Hypothalamus (tissue), 51 donors: ENCODE data around the gene HES5.

Experiments
- DNase-seq, 51 donors: peaks; one replicate each; lab custom pipeline; 2025; lab: John Stamatoyannopoulos, UW

HES5 gene

DNA sequence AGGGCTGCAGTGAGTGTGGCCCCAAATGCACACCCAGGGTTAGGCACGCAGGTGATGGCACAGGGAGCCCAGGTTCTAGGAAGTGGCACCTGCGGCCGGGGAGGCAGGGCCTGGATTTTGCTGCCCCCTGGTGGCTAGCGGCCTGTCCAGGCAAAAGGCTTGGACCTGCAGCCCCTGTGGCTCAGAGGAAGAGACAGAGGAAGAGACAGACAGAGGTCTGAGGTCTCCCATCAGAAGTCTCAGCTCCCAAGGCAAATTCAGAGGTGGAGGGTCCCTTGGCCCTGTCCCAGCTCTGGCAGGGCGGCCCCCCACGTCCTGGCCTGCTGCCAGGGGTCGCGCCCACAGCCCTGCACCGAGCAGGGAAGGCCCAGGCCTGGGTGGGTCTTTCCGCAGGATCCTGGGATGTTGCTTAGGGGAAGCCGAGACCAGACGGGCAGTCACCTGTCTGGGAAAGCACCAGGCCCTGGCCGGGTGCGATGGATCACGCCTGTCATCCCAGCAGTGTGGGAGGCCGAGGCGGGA is 18.1 kb upstream of the HES5 start:
- peak in 49 of 51 donors; percentile 25 to 87 (median 69) for DNase-seq

DNA sequence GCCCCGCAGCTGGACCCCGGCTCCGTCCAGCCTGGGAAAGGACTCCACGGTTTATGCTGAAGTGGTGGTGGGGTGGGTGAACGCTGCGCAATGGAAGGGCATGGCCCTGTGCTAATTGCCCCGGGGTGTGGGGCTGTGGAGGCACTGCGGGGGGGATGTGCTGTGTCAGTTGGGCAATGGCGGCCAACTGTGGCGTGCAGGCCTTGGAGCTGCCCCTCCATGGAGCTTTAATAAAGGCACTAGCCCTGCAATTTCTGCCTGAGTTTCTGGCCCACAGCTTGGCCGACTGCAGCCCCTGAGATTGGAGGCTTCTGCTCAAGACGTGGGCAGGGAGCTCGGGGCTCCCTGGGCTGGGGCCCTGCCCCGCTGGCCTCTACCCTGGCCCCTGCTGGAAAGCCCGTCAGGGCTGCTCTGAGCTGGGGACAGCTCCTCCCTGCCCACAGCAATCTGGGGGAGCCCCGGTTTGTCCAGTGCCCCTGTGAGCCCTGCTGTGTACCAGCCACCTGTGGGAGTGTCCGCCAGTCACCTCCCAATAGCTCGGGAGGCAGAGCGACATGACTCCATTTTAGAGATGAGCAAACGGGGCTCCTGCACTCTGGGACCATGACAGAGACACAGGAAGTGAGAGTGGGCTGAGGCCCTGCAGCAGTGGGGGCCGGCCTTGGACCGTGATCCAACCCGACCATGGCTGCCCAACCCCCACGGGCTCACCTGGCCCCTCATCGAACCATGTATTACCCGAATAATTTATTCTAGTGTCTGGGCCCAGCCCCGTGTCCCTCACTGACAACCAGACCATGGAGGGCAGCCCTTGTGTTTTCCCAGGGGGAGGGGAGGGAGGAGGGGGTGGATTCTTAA is 17.4 kb upstream of the HES5 start:
- DNase-seq = peak in 2 of 51 donors; percentile 49 to 74

DNA sequence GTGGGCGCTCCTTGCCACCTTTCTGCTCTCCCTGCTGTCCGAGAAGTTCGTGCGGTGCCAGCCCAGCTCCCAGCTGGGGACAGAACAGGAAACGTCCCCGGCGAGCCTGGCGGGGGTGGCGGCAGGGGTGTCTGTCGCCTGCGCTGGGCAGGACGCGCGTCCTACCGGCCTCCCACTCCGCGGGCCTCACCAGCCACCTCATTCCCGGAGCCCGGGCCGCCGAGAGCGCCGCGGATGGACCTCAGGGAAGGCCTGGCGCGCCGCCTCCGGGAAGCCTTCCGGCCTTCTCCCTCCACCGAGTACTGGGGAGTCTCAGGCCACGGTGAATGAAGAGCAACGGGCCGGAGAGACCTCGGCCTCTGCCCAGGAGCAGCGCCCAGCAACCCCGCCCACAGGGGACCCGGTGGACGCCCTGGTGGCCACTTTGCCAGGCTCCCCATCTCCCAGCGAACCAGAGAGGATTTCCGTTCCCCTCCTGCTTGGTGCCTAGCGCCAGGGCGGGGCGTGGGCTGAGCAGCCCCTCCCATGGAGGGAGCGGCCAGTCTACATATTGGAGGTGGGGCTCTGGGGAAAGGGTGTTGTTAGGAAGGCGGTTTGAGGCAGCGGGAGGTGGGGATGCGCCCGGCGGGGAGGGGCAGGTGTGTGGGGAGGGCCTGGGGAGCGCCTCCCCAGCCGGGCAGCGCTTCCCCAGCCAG is 16.6 kb upstream of the HES5 start:
- peak in 33 of 51 donors; percentile 16 to 72 (median 53) for DNase-seq

DNA sequence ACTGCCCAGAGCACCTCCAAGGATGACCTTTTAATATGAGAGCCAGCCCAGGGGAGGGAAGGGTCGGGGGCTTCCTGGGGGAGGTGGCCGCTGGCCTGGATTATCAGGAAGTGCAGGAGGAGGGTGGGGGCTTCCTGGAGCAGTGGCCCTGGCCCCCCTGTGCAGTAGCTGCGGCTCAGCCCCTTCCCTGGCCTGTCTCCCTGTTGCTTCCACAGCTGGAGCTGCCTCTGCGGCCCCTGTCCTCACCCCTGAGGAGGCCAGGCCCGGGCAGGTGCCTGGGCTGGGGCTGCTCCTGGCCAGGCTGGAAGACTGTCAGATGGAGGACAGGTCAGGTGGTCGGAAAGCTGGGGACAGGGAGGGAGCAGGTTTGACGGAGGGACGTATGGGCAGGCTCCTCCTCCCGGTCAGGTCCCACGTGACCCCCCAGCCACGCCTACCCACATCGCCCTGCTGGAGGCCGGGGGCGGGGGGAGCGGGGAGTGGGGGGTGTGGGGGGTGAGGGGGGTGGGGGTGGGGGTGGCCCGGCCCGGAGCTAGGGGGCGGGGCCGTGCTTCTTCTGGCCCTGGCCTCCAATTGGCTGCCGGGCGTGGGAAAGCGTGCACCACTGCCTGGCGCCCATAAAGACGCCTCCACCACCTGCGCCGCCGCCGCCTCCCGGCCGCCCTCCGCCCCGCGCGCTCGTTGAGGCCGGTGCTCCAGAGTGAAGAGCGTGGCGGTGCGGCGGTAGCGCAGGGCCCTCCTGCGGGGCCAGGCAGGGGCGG is 15.9 kb upstream of the HES5 start:
- DNase-seq = peak in 47 of 51 donors; percentile 26 to 91 (median 74)

DNA sequence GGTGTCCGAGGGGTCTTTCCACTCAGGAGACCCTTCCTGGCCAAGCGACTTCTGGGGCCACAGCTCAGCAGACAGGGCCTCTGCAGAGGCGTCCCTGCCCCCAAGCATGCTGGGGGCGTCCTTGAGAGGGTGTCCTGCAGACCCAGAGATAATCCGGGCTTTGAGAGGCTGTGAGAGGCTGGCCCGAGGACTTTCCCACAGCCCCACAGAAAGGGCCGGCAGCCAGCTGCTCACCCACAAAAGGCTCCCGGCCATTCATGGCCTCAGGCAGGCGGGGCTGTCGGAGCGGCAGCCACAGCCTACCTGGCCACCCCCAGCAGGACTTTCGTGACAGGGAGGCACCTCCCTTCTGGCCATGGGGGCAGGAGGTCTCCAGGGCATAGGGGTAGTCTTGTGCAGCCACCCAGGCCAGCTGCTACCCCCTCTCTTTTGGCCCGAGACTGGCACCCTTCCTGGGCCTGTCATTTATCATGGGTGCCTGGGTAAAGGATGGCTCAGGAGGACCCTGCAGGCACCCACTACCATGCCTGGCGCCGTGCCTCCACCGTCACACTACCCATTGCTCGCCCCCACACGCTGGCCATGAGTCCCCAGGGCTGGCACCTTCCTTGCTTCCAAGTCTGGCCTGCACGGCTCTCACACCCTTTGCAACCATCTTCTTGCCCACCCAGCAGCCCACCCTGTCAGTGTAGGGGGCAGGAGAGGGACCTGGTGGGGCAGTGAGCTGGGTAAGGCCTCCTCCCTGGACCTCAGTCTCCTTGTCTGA is 15.0 kb upstream of the HES5 start:
- peak in 25 of 51 donors; percentile 29 to 66 (median 44) for DNase-seq

DNA sequence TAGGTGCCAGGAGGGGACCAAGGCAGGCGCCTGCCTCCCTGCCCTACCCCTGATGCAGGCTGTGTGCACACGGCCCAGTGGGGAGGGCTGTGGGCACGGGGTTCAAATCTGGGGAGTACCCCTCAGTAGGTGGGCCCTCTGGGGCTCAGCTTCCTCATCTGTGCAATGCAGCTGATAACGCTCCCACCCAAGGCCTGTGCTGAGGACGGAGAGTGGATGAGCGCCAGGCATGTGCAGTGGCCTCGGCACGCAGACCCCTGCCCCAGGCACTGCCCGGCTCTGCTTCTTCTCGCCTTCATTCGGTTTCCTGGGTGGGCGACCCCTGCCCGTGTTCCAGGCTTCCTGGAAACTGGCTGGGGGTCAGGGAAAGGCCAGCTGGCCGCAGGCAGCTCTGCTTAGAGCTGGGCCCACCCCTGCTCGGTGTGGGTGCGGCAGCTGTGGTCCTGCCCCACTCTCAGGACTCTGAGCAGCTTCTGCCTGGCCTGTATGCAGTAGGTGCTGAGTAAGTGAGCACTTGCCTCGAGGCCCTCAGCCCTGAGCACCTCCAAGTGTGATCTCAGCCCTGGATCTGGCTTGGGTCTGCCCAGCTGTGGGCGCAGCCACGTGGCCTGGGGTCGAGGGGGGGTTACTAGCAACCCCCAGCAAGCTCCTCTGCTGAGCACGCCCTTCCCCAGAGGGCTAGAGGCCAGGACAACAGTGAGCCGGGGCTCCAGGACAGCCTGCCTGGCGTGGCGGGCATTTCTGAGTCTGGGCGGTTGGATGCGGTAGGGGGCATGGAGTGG is 14.2 kb upstream of the HES5 start:
- DNase-seq = peak in 16 of 51 donors; percentile 26 to 66 (median 44)

DNA sequence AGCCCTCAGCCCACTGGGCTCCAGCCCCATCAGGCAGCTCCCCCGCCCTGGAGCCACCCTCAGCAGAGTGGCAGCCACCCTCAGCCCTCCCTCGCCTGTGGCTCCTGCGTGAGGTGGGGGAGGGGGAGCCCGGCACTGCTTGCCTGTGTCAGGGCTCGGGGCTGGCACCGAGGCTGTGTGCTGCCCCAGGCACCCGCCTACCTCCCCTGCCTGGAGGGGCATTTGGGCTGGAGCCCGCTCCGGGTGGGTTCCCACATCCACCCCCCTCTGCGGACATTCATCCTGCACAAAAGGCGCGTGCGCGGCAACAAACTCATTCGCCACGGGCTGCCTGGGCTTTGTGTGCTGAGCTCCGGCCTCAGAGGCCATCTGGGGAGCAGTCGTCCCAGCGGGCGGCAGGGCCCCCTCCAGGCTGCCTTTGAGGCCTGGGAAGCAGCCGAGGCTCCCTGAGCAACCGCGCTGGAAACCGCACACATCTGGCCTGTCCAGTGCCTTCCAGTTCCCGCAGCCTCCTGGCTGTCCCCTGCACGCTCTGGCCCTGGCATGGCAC is 13.6 kb upstream of the HES5 start:
- peak in 41 of 51 donors; percentile 19 to 85 (median 66) for DNase-seq

DNA sequence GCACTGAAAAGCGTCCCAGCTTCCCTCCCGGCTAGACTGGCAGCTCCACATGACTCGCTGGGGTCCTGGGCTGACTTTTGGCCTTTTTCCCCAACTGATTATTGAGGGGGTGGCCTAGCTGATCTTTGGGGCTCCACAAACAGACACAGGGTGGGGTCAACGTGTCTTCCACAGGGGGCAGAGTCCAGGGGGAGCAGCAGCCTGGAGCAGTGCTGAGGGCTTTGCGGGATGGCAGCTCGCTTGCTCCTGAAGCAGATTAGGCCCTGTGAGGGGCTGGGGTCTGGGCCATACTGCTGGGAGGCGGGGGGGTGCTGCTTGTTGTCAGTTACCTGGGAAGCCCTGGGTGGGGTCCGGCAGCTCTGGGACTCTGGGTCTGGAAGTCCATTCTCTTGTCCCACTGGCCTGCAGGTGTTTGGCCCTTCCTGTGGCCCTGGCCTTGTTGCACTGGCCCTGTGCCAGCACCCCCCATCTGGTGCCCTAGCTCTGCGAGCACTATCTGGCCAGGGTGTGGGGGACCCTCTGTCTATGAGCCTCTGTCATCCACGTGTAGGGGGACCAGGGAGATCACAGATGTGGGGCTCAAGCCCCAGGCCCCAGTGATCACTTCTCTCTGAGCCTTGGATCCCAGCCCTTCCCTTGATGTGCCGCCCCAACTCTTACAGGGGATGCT is 12.3 kb upstream of the HES5 start:
- DNase-seq = no peak

DNA sequence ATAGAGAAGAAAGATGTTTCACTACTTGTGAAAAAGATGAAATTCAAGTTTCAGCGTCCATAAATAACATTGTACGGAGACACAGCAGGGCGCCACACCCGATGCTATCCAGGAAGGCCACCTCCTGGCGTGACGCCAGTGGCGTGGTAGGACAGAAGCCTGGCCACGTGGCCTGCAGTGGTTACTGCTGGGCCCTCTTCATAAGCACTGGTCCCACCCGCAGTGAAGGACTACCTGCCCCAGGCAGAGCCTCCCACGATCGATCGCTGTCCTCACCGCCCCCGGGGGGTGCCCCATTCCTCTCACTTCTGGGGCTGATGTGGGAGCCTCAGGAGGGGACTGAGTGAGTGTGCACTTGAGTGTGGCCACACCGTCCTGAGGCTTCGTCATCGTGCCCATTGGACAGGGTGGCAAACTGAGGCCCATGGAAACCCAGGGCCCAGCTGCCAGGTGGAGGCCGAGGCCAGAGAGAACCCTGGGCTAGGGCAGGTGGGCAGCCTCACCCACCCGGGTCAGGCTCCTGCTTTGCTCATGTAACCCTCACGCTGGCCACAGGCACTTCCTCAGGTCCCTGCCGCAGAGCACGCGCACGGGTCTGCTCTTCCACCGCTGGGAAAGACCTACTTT is 11.7 kb upstream of the HES5 start:
- no peak for DNase-seq

DNA sequence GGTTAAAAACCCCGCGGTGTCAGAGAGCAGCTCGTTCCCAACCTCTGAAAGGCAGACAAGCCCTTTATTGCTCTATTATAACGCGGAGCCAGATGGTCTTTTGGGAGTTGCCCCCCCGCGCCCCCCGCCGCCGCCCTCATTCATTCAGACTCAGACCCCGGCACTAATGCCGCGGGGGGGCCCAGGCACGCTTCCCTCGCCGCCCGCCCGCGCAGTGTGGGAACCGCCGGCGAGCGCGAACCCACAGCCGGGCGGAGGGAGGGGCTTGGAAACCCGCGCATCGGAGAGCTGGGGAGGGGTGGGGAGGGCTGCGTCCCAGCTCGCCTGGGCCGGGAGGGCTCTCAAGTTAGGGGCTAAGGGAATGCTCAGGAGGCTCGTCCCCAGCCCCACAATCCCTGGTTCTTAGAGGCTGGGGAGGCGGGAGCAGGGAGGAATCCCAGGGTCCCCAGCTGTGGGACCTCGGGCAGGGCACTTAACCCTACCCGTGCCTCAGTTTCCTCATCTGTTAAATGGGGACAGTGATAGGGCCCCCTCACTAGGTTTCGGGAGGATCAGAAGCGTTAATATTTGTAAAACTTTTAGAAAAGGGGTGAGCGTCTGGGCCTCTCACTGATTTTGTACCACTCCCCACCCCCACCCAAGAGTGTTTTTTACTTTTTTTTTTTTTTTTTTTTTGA is 10.9 kb upstream of the HES5 start:
- peak in 12 of 51 donors; percentile 14 to 46 (median 30) for DNase-seq

DNA sequence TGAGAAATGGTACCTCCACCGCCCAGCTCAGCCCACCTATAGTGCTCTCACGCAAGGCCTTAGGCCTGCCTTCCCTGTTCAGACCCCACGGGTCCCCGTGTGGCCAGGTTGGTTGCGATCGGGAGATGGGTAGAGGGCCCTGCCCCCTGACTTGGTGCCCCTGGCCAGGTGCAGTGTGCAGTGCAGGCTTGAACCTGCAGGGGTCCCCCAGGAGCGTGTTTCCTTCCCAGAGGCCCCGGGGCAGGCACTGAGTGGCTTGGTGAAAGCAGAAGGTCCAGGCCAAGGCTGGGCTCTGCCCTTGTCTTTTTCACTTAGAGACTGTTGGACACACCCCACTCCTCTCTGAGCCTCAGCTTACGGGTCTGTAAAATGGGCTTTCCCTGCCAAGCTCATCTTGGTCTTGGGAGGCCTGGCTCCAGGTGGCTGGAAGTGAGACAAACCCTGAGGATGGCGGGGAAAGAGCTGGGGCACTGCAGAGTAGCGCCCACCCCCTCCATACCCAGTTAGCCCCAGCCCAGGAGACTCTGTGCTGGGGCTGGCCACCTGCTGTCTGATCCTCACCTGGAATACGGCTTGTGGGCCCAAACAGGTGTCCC is 9.3 kb upstream of the HES5 start:
- DNase-seq = no peak

DNA sequence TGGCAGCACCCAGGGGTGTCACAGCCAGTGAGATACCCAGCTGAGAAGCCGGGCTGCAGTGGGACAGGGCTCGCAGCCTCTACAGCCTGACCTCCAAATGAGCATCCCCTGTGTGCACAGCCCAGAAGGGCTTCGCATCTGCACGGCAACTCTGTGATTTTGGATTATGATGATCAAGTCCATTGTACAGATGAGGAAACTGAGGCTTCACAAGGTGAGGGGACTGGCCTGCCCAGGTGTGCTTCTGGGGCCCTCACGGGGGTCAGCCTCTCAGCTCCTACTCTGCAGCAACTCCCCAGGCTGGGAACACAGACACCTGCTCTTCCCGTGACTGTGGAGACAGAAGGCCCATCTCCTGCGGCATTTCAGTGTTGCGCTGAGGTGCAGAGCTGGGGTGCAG is 8.8 kb upstream of the HES5 start:
- DNase-seq = no peak

DNA sequence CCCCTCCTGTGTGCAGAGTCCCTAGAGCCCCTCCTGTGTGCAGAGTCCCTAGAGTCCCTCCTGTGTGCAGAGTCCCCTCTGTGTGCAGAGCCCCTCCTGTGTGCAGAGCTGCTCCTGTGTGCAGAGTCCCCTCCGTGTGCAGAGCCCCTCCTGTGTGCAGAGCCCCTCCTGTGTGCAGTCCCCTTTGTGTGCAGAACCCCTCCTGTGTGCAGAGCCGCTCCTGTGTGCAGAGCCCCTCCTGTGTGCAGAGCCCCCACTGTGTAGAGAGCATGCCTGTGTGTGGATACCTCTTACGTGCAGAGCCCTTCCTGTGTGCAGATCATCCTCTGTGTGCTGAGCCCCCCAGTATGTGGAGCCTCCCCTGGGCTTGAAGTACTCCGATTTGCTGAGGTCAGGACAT is 8.3 kb upstream of the HES5 start:
- no peak for DNase-seq

DNA sequence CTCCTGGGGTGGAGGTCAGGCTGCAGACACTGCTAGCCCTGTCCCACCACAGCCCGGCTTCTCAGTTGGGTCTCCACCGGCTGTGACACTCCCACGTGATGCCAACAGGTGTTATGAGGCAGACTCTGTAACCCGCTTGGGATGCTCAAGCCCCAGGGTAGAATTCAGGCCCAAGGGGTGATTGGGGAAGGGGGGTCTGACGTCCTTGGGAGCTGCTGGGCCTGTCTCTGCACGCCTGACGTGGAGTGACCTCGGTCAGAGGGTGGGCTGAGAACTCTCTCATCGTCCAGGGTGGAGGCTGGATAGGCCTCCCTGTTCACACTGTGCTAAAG is 7.7 kb upstream of the HES5 start:
- no peak for DNase-seq

DNA sequence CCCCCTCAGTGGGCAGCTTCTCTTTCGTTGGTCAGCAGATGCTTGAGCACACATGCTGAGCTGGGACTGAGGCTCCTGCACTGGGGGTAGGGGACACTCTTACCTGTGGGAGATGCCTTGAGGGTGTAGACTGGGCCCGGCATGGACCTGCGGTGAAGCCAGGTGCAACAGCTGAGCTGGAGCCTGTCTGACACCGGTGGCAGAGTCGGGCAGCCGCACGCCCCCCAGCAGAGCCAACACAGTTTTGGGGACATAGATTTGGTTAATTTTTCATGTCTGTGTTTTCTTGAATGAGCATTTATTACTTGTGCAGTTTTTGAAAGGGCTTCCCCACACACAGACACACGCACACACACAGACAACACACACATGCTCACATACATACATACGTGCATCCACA is 5.9 kb upstream of the HES5 start:
- no peak for DNase-seq

DNA sequence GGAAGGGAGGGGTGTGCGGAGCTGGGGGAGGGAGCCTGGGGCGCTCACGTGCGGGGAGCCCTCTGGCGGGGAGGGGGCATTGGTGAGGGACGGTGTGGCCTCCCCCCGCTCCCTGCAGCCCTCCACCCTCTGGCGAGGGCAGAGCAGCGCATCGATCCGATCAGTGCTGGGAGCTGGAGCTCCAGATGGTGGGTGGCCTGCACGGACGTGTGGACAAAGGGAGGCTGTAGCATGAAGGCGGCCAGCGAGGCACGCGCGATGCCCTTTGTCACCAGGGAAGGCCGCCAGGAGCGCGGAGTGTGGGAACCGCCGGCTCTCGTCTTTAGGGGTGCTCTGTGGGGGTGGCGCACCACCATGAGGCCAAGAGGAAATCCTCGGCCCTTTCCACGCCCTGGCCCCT is 5.4 kb upstream of the HES5 start:
- DNase-seq = no peak
